Stimulated activated CD4-positive, alpha-beta T cell treated with anti-CD3 and anti-CD28 coated beads, Interleukin-4, amount 100 ng/mL, for 1 hour (primary cell): Measurements from ENCODE around the gene IGF1.

Experiments used
- DNase-seq: peaks from one replicate; pipeline ENCODE4 v3.0.0-alpha.2; 2020

IGF1 gene

DNA sequence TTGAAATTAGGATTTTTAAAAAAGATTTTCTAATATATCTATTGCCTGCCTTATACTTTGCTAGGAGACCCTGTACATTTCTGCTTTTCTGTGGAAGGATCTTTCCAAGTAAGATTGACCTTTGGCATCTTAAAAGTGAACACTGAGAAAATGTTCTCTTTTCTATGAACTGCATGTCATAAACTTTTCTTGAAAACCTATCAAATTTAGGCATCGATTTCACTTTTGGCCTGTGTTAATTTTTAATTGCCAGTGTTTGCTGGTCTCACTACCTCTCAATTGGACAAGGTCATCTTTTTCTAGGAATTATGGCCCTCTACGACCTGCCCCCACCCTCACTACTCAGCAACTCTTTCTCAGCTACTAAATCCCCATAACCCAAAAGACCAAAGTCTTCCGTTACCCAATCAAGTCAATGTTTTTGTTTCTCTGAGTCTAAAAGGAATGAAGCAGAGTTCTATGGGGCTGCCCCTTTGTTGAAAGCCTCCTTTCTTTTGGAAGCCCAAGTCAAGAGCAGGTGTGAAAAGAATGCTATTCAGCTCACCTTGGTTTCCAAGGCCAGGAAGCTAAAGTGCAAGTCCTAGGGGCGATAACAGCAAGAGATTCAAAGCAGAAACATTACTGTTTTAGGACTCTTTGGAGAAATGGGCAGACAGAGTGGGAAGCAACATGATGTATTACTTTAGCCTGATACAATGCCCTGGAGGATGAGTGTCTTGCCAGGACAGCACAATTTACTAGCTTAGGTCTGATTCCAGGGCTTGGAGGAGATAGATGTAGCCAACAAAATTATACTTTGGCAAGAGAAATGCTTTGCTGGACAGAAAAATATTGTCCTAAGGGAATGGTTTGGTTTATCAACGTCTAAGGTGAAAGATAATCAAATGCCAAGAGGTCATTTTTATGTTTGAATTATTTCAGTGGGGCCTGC, 55.0 kb downstream of the IGF1 start:
- DNase-seq: no peak

DNA sequence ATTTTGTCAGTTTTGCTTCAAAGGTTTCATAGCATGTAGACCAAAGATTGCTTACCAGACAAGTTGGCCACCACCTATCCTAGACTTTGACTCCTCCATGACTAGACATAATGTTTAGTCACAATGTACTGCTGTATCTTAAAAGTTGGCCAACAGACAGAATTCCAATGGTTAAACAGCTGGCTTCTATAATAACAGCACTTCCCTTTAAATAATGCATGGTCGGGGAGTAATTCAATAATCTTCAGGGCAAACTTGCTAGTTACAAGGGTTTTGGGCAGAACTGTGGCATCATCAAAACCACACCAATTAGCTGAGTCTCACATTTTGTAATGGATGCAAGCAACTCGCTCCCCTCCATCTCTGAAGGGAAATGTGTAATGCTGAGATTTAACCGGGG, 56.9 kb downstream of the IGF1 start:
- no peak for DNase-seq

DNA sequence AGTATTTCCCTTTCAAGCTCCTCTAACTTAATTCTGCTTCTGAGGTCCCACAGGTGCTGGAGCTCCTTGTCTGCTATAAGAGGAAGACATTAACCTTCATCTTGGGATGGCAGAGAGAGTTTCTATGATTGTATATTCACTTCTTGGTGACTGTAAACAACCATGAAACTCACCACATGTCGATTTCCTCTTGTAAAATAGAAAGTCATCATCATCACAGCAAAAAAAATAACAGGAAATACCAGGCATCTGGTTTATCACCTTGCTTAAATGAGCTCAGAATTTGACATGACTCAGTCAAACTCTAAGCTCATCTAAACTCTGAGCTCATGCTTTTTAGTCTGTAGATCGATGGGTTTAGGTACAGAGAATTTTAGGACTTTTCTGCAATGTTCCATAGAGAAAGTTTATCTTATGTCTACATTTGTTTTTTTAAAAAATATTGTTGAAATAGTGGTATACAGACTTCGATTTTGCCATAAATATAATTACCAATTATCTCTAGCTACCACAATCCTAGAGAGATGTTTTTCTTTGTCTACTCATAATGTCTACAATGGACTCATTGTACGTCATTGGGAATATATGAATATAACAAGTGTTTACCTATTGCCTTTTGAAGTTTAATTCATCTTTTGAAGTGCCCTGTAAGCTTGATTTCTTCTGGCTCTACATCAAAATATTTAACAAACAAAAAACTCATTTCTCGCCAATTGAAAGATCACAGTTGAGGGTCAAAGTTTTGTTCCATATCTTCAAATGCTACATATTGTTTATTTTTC, 58.4 kb downstream of the IGF1 start:
- DNase-seq: no peak

DNA sequence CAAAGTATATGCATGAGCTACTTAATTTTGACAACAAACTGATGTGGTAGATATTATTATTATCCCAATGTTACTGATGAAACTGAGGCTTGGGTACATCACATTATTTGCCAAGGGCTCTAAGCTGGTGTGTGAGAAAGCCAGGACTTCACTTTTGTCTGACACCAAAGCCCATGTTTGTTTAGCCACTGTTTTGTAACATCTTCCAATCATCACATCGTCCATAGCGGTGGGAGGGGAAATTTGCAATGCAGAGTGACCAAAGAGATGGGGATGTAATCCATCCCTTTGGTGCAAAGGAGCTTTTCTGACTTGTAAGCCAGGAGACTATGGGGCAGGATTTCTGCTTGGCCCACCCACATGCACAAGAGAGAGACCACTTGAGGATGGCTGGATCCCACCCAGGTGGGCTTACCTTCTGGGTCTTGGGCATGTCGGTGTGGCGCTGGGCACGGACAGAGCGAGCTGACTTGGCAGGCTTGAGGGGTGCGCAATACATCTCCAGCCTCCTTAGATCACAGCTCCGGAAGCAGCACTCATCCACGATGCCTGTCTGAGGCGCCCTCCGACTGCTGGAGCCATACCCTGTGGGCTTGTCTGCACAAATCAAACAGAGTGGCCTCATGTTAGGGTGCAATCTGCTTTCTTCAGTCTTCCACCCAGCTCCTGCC, 61.1 kb downstream of the IGF1 start:
- no peak for DNase-seq

DNA sequence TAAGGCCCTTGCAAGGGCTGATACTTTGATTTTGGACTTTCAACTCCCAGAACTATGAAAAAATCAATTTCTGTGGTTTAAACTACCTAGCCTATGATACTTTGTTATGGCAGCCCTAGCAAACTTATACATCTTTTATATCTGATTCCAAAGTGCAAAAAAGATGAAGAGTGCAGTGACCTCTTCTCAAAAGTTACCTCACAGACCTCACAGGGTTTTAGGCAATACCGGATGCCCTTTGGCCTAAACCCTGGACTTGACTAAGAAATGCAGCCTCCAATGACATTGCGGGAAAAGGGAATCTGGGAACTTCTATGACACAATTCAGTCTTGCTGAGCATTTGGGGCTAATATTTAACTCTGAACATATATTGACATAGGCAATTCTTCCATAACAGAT, 63.3 kb downstream of the IGF1 start:
- DNase-seq: no peak

DNA sequence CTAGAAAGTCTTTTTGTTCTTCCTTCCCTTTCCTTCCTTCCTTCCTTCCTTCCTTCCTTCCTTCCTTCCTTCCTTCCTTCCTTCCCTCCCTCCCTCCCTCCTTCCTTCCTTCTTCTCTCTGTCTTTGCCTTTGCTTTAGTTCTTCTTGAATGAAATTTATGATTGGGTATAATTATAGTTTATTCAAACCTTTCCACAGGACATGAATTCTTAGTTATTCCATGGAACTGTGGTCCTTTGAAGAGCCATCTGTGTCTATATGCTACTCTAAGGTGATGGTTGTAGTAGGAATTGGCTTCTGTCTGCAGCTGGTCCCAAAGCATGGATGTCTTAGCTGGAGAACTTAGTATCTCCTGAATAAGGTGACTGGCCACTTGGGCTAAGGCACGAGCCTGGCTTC, 64.8 kb downstream of the IGF1 start:
- DNase-seq: no peak

DNA sequence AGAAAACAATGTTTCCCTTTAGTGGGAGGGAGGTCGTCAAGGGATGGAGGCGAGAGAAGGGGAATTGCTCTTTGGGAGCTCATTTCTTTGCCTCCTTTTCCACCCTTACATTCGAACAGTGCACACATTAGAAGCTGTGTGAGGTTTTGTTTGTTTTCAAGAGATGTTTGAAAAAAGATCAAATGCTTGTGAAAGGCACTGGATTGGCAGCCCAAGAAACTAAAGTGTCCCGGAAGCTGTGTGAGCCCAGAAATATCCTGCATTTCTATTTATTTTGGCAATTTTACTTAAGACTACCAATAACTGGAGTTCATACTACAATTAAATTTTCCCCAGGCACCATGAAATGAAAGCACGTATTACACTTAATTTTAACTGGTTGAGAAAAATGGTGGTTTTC, 67.0 kb downstream of the IGF1 start:
- DNase-seq: no peak

DNA sequence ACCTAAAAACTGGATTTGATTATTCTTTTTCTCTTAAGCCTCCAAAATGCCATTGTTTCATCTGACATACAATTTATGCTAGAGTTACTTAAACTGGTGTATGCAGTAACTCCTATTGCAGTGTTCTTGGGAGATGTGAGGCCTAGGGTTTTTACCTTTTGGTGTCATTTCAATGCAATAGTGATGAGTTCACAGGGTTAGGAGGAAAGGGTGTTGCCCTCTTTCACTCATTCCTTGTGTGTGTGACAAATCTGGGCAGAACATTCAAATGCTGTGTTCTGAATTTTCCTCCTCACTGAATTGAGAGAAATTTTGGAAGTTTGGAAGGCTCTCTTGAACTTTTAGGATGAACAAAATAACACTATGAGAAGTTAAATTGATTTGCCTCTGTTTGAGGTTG, 69.9 kb downstream of the IGF1 start:
- DNase-seq: no peak

DNA sequence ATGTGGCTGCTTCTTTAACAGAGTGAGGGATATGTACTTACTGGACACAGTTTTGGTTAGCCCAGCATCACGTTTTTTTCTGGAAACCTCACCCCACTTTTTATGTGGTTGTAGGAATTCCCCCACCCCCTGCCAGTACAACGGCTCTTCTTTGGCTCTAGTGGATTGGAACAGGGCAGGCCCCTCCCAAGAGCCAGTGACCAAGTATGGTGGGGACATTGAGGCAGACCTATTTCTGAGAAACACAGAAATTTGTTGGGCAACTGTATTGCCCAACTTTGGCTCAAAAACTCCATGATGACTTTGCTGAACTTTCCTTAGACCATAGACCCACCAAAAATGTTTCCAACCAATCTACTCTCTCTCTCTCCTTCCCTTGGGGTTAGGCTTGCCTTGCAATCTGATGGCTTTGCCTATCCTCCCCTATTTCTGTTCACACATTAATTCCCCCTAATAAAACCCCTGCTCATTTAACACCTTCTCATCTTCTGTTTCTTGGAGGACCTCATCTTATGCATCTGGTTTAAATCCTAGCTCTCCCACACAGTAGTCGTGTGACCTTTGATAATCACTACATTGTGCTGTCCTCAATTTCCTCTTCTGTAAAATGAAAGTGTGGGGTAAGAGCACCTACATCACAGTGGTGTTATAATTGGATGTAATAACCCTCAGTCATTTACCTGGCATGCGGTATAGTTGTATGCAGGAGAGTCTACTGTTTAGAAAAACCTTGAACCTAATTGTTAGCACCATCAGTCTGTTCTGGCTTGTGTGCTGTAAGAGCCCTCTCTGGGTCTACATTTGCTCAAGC, 71.7 kb downstream of the IGF1 start:
- DNase-seq: no peak

DNA sequence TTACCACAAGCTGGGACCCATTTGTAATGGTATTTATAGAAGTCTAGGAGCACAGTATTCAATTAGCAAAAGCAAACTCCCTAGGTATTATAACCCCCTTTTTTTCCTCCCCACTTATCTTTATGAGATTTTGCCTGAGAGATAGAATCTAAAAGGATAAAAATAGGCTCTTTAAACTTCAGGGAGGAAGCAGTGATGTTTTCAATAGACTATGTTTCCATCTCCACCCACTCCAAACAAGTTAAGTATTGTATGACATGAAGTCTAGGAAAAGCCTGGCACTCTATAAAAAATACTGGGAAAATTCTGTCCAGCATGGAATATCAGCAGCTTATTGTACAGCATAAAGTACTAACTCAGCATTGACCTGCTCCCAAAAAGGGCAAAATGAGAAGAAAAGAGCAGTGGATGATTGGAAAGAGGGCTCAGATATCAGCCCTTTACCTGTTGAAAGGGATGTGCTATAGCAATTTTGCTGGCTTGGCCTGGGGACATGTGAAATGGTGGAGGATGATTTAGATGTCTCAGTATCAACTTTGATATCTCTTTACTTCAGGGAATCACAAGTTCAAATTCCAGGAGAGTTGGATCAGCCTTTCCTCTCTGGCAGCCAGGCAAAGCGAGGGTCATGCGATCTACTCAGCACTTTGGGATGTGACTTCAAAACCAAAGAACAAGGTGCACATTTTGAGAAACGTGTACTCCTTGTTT, 72.4 kb downstream of the IGF1 start:
- no peak for DNase-seq

DNA sequence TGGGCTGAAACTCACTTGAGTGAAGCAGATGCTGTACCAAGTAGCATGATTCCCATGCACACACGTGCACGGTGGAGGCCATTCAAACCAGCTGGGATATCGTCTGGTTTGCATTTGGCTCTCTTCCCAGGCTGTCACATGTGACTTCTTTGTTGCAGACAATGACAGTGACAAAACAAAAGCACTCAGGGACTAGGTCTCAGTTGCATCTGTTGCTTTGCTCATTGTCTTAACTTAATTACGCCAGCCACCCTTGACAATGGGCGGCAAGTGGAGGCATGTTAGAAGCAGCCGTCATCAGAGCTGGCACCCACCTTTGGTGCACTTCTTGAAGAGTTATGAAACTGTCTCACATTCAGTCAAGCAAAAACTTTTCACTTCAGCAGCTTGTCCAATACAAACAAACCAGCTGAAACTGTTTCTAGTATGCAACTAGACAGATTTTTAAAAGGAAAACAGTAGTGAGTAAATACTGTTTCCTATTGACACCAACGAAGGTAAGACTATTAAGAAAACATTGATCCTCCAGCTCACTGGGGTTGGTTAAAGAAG, 74.3 kb downstream of the IGF1 start:
- no peak for DNase-seq

DNA sequence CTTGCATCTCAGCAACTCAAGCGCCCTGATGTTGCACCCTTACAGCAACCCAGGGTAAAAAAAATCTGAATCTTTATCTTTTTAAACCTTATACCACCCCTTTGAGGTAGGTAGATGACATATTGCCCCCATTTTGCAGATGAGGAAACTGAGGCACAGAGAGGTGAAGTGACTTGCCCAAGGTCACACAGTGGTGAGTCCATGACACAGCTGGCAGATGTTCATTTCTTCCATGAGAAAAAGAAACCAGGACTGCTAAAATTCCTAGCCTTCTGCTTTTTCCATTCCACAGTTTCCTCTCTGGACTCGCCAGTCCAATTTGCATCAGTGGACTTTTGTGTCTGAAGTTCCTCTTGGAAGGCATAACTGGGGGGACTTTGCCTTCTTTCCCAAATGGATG, 79.3 kb downstream of the IGF1 start:
- no peak for DNase-seq

DNA sequence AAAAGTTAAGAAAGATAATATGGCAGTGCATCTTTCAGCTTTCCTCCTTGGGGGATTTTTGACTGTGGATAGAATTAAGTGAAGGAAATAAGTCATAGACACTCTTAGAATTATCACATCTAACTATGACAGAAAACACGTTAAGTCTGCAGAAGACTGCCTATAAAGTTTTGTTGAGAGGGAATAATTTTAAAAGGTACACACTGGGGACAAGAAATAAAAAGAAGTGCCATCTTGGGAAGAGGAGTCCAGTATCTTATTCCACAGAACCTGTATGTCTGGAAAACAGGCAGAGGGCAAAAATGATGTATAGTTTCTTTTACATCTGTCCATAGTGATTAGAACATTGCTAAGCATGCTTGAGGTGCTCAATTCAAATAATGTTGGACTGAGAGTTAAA, 80.7 kb downstream of the IGF1 start:
- DNase-seq: no peak

DNA sequence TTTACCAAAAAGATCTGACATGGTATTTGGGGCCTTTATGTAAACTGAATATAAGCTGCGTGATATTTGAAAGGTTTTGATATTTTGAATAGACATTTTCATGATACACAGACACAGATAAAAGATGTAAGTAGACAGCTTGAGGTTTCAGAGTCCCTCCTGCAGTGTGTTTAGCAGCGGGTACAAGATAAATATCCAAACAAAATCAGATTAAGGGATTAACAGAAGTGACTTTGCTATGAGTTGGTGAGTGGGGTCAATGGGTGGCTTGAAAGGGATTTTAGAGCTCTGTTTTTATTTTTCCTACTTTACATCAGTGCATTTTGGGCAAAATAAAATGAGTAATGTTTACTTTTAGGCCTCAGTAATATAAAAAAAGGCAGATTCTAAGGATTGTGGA, 84.1 kb downstream of the IGF1 start:
- no peak for DNase-seq

DNA sequence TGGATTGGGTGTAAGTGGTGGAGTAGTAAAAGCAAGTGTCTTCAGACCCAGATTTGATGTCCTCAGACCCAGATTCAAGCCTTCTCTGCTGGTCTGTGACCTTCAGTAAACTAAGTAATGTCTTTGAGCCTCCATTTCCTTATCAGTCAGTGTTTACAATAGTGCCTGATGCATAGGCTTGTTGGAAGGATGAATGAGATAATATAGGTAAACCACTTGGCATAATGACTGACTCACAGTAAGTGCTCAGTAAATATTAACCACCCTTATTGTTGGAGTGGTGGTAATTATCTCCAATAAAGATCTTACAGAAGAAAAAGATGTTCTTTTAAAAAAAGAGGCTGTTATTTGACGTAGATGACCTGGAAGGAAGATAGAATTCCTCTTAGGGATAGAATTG, 86.2 kb downstream of the IGF1 start:
- DNase-seq: no peak

DNA sequence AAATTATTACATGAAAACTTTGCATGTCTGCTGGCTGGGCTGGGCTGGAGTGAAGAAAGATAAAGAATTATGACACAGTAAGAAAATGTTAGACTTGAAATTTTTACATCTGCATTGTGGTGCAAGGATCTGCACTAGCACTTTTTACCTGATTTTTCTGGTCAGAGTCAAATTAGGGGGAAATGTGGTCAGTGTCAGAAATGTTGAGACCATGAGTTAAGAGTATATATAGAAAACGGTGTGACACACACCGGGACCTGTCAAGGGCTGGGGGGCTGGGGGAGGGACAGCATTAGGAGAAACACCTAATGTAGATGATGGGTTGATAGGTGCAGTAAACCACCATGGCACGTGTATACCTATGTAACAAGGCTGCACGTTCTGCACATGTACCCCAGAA, 90.3 kb downstream of the IGF1 start:
- no peak for DNase-seq

DNA sequence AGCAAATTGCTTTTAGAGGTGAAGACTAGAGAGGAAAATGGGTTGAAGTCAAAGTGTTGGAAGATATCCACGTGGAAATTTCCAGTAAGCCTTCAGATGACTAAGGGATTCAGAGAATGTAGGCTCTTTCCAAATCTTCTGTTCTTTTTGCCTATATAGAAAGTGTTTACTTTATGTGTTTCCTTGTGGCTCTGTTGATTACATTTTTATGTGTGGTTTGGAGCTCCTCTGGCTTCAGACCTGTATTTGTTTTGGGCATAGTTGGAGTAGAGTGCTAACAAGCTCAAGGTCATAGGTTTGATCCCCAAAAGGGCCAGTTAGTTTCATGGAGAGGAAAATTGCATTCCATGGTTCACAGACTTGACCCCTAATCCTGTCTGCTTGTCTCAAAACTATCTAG, 91.9 kb downstream of the IGF1 start:
- DNase-seq: no peak

DNA sequence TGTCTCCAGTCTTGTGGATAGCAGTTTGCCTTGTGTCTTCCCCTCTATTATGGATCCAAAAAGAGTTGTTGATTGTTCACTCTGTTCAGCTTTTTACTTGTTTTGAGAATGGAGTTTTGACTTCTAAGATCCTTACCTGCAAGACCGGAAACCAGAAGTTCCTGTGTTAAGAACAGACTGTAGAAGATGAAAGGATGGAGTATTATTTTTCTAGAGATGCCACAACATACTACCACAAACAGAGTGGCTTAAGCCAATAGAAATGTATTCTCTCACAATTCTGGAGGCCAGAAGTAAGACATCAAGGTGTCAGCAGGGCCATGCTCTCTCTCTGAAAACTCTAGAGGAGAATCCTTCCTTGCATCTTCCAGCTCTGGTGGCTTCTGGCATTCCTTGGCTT, 95.0 kb downstream of the IGF1 start:
- DNase-seq: no peak

DNA sequence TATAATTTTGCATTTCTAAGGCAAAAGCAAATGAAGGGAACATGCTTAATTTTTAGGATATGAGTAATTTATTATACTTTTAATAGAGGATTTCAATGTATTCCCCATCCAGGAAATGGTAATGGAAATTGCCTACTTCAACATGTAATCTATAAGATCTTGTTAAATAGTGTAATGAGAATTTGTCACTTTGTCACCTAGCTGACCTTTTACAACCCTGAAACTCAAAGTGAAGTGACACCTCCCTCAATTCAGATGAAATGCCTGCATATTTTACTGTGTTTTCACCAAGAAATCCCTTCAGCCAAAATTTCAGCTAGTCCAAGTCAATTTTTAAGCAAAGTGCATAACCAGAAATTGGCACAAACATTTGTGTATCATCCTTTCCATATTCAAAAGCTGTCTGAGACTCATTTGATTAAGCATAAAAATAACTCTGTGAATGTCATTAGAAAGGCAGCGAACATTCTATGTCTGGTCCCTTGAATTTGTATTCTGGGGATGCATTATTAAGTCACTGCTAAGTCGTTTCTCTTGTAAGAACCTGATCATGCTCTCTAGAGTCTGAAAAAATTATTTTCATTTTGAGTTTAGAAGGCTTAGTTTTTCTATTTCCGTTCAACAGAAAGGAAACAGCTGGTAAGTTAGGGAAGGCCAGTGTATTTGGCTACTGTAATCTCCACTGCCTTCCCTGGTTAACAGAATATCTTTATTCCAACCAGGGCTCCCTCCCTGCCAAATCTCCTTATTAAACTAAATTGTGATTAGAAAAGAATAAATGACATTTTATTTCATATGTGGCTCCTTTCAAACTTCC, 100.8 kb downstream of the IGF1 start:
- DNase-seq: no peak

DNA sequence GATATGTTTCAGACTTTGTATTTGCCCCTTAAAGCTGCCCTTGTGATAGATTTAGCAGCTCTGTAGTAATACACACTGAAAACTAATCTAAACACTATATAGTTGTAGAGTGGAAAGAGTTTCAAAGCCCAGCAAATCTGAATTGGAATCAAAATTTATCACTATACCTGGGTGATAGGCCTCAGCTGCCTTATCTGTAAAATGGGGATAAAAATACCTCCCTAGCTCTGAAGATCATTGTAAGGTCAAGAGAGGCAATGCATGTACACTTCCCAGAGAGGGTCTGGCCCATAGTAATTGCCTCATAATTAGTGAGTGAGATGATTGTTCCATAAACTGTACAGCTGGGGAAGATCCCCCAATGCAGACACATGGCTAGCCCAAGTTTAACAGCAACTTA, 103.6 kb downstream of the IGF1 start:
- no peak for DNase-seq

DNA sequence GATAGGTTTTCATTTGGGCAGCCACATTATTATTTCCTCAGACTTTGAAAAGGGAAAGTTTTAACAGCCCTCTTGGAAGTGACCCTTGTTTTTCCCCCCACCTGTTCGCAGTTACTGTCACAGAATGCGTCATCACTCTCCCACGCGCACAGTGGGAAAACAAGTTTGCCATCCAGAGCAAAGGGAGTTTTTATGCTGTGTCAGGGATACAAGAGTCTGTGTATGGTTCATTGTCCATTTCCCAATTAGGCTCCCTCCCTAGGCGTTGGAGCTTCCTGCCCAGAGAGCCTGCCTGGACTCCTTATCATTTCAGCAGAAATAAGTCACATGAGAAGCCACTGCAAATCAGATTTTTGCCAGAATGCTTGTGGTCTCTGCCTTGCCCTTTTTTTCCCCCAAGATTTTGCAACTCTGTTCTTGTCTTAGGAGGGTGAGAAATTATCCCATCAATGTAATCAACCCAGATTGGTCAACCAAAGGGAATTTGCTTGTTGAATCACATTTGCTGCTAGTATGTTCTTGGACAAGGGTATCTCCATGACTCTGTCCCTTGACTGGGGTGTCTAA, 104.1 kb downstream of the IGF1 start:
- DNase-seq: no peak
